Endothelial cell of umbilical vein (primary cell): ENCODE results near the gene SEZ6L. TPM values are rescaled to one million over a fixed set of nuclear protein-coding genes. Genes with fewer than 3 reads are reported as not detected.

Source experiments
- BruUV-seq: library from RNA; stranded (reverse); fragments of 400-500 nt; replicated peaks from 2 replicates; lab custom pipeline; 2021; lab: Mats Ljungman, UMichigan
- CTCF ChIA-PET: fragments of 300-600, 350-600 bp; sonication (Branson Sonifier 250); formaldehyde crosslinking; loops from one replicate; lab custom pipeline; 2021; ENCODE audit warnings: antibody characterized with exemption, inconsistent platforms; lab: Charles Lee
- POLR2A ChIA-PET: fragments of 300-600, 350-600 bp; sonication (Branson Sonifier 250); formaldehyde crosslinking; loops from one replicate; lab custom pipeline; 2021; ENCODE audit warnings: antibody characterized with exemption, inconsistent platforms; lab: Charles Lee
- DNase-seq: peaks from one replicate; pipeline ENCODE4 v3.0.0-alpha.2; 2011; ENCODE audit warnings: low read depth, low spot score
- FAIRE-seq: peaks from 2 replicates; lab custom pipeline; 2011; peaks lifted over from hg19 to GRCh38; lab: Jason Lieb, UNC
- H2AFZ ChIP-seq: 2 replicates; pipeline ENCODE4 v1.6.0; 2012; ENCODE audit warnings: low read depth, low read length, control low read depth, inconsistent platforms
- H3K27ac ChIP-seq: 2 replicates; pipeline ENCODE4 v1.5.1; 2011; ENCODE audit warnings: low read depth, mild to moderate bottlenecking, control low read depth, low read length, moderate library complexity; ENCODE audit not compliant: insufficient read depth
- H3K27me3 ChIP-seq, 2 experiments: 2 replicates each; pipeline versions ENCODE4 v1.6.0 to v1.6.1; 2011; ENCODE audit warnings: low read length in 2 of 2, mixed read lengths in 1 of 2; ENCODE audit not compliant: control insufficient read depth in 2 of 2, insufficient read depth in 2 of 2
- H3K36me3 ChIP-seq, 2 experiments: 2 replicates in 1 of 2; 3 replicates in 1 of 2; pipeline ENCODE4 v1.5.1; 2011; ENCODE audit warnings: low read length in 2 of 2, mild to moderate bottlenecking in 1 of 2, moderate library complexity in 1 of 2; ENCODE audit not compliant: control insufficient read depth in 2 of 2, insufficient read depth in 2 of 2; ENCODE audit errors: extremely low read depth in 1 of 2
- H3K4me1 ChIP-seq: 3 replicates; pipeline ENCODE4 v1.5.1; 2011; ENCODE audit warnings: mild to moderate bottlenecking, low read length; ENCODE audit not compliant: control insufficient read depth, insufficient read depth; ENCODE audit errors: extremely low read depth
- H3K4me2 ChIP-seq: 2 replicates; pipeline ENCODE4 v1.6.1; 2011; ENCODE audit warnings: low read length, control low read depth, mixed read lengths; ENCODE audit not compliant: insufficient read depth
- H3K4me3 ChIP-seq, 3 experiments: fragments of 200-600 bp in 1 of 3; sonication (generic), shearing (Covaris generic) in 1 of 3; replicated peaks in 1 of 3; 2 replicates each; pipeline ENCODE4 v1.5.1; 2011 to 2016; ENCODE audit warnings: control low read depth in 3 of 3, low read length in 3 of 3, mild to moderate bottlenecking in 2 of 3, inconsistent platforms in 1 of 3, low read depth in 1 of 3, moderate library complexity in 1 of 3; ENCODE audit not compliant: insufficient read depth in 1 of 3
- H3K79me2 ChIP-seq: 2 replicates; pipeline ENCODE4 v1.6.0; 2012; ENCODE audit warnings: low read length, inconsistent platforms; ENCODE audit not compliant: control insufficient read depth, insufficient read depth
- H3K9ac ChIP-seq: replicated peaks from 2 replicates; pipeline ENCODE3; 2011; ENCODE audit warnings: low read length, control low read depth; ENCODE audit not compliant: insufficient read depth; ENCODE audit errors: extremely low read depth
- H3K9me1 ChIP-seq: replicated peaks from 3 replicates; pipeline ENCODE4 v1.6.0; 2011; ENCODE audit warnings: mild to moderate bottlenecking, low read length; ENCODE audit not compliant: control insufficient read depth, insufficient read depth; ENCODE audit errors: extremely low read depth
- H3K9me3 ChIP-seq: replicated peaks from 2 replicates; pipeline ENCODE4 v1.5.1; 2012; ENCODE audit warnings: low read length, inconsistent platforms; ENCODE audit not compliant: control insufficient read depth, insufficient read depth
- H4K20me1 ChIP-seq: replicated peaks from 2 replicates; pipeline ENCODE3; 2011; ENCODE audit warnings: mild to moderate bottlenecking, low read length; ENCODE audit not compliant: control insufficient read depth, insufficient read depth; ENCODE audit errors: extremely low read depth
- EZH2 ChIP-seq: IDR thresholded peaks from 2 replicates; pipeline ENCODE4 v1.6.1; 2012; ENCODE audit warnings: borderline replicate concordance, low read depth, mild to moderate bottlenecking, moderate library complexity, low read length, inconsistent platforms; ENCODE audit not compliant: severe bottlenecking
- FOS ChIP-seq: IDR thresholded peaks from 2 replicates; pipeline ENCODE4 v1.6.1; 2011; ENCODE audit warnings: mild to moderate bottlenecking, low read length, moderate library complexity, borderline replicate concordance; ENCODE audit not compliant: insufficient read depth
- GATA2 ChIP-seq: IDR thresholded peaks from 2 replicates; pipeline ENCODE4 v1.7.0; 2011; ENCODE audit warnings: low read depth, mild to moderate bottlenecking, moderate library complexity, mixed read lengths, low read length; ENCODE audit not compliant: insufficient read length, insufficient read depth
- JUN ChIP-seq: IDR thresholded peaks from 2 replicates; pipeline ENCODE4 v1.6.1; 2011; ENCODE audit warnings: borderline replicate concordance, low read depth; ENCODE audit not compliant: insufficient read length, insufficient read depth
- MYC ChIP-seq: IDR thresholded peaks from one replicate; pipeline ENCODE4 v1.6.1; 2011; ENCODE audit warnings: mild to moderate bottlenecking, low read depth, low read length
- POLR2A ChIP-seq: IDR thresholded peaks from 2 replicates; pipeline ENCODE4 v1.6.1; 2012; ENCODE audit warnings: low read depth, mild to moderate bottlenecking, control low read depth, low read length
- POLR2AphosphoS5 ChIP-seq: IDR thresholded peaks from 2 replicates; pipeline ENCODE4 v1.6.1; 2012; ENCODE audit warnings: low read depth, mild to moderate bottlenecking, control low read depth, low read length, moderate library complexity; ENCODE audit not compliant: insufficient read depth
- dilution Hi-C: fragments of 300-500 bp; cut with MboI; formaldehyde crosslinking; loops from one replicate; pipeline ENCODE4 v1.15.0; 2019; ENCODE audit warnings: low sequenced_read_pairs; ENCODE audit not compliant: extremely low pct_ligation_motif_present
- intact Hi-C: fragments of 100-400 bp; cut with micrococcal nuclease; formaldehyde crosslinking; loops from one replicate; pipeline ENCODE4 v1.10.0; 2022
- polyA plus RNA-seq, 4 experiments: library from polyadenylated mRNA; depleted of rRNA in 3 of 4; stranded (reverse) in 3 of 4; unstranded in 1 of 4; fragments of >200 nt; gene quantifications; 2 replicates each; pipeline versions ENCODE4 v1.2.1 to v1.2.3, GENCODE V29; 2011 to 2012; ENCODE audit warnings: missing spikeins in 1 of 4
- total RNA-seq: library from RNA; stranded (reverse); gene quantifications from 2 replicates; pipeline ENCODE4 v1.2.3, GENCODE V29; 2021
- TF ChIP-seq, protein P1 (sequence below), 2 donors: IDR thresholded peaks; 1 replicate in 1 of 2; 2 replicates in 1 of 2; pipeline ENCODE4 v1.5.1; 2011; ENCODE audit warnings: low read length in 2 of 2, mild to moderate bottlenecking in 2 of 2, moderate library complexity in 2 of 2, control low read depth in 1 of 2, inconsistent platforms in 1 of 2, low read depth in 1 of 2; ENCODE audit not compliant: insufficient read depth in 1 of 2; ENCODE audit errors: extremely low read depth in 1 of 2
- TF ChIP-seq, protein P2 (sequence below): IDR thresholded peaks from 2 replicates; pipeline ENCODE4 v1.6.1; 2011; ENCODE audit not compliant: insufficient read depth, insufficient read length

SEZ6L gene
- total and polyA plus RNA-seq, 2 donors (not counting 3 experiments of a cell fraction or from before 2014, with no cell fraction given), result not detected

DNA sequence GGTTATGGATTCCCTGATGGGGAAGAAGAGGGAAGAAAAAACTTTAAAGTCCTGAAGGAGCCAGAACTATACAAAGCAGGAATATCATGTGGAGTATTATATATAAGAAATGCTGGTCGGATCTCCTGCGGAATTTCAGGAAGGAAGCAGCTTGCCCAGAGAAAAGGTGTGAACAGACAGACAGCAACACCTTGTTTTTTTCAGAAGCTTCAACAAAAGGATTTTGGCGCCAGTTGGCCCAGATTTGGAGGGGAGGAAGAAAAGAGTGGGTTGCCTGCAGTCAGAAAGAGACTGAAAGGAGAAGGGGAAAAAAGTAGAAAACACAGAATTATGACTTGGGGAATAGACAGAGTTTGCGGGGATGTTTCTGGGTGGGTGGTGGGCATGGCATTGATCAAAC is 45.2 kb downstream of the SEZ6L start:
- no TSS peak for BruUV-seq
- dilution Hi-C loops, result no loop called here
- H3K9me3 ChIP-seq, result no peaks in the 10 kb centered on the region
- FAIRE-seq, result no peak
- no peak overlapping the region for H3K4me3 ChIP-seq
- no peaks in the 10 kb centered on the region for H3K27me3 ChIP-seq
- H3K4me2 ChIP-seq, result no peak overlapping the region
- DNase-seq, result no peak
- no peaks in the 10 kb centered on the region for H3K4me1 ChIP-seq
- ChIA-PET CTCF (no interaction called here), POLR2A (no interaction called here)
- H3K27ac ChIP-seq, result no peak overlapping the region
- no peaks in the 10 kb centered on the region for H4K20me1 ChIP-seq
- H2AFZ ChIP-seq, result no peak overlapping the region
- H3K9me1 ChIP-seq, result no peaks in the 10 kb centered on the region
- H3K36me3 ChIP-seq, result no peaks in the 10 kb centered on the region
- TF ChIP-seq FOS, result no peak
- TF ChIP-seq POLR2AphosphoS5, result no peak
- TF ChIP-seq POLR2A, result no peak
- TF ChIP-seq JUN, result no peak
- TF ChIP-seq, protein P1, sequence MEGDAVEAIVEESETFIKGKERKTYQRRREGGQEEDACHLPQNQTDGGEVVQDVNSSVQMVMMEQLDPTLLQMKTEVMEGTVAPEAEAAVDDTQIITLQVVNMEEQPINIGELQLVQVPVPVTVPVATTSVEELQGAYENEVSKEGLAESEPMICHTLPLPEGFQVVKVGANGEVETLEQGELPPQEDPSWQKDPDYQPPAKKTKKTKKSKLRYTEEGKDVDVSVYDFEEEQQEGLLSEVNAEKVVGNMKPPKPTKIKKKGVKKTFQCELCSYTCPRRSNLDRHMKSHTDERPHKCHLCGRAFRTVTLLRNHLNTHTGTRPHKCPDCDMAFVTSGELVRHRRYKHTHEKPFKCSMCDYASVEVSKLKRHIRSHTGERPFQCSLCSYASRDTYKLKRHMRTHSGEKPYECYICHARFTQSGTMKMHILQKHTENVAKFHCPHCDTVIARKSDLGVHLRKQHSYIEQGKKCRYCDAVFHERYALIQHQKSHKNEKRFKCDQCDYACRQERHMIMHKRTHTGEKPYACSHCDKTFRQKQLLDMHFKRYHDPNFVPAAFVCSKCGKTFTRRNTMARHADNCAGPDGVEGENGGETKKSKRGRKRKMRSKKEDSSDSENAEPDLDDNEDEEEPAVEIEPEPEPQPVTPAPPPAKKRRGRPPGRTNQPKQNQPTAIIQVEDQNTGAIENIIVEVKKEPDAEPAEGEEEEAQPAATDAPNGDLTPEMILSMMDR (IDR thresholded peaks at IDR 0.05; ENCODE audit: extremely low read depth in 1 of 2, insufficient read depth in 1 of 2, low read depth in 1 of 2, low read length in 2 of 2), result no peak
- TF ChIP-seq, protein P2, sequence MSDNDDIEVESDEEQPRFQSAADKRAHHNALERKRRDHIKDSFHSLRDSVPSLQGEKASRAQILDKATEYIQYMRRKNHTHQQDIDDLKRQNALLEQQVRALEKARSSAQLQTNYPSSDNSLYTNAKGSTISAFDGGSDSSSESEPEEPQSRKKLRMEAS, result no peak
- TF ChIP-seq MYC, result no peak
- no peak for TF ChIP-seq EZH2
- TF ChIP-seq GATA2, result no peak
- no peak overlapping the region for H3K9ac ChIP-seq
- intact Hi-C loops, result no loop called here
- H3K79me2 ChIP-seq, result no peaks in the 10 kb centered on the region
